Measurements from ENCODE around the gene ZRANB3. TPM values are rescaled to one million over a fixed set of nuclear protein-coding genes. Genes with fewer than 3 reads are reported as not detected.

The ZRANB3 gene
- total and polyA plus RNA-seq, 2 donors (not counting 3 experiments of a cell fraction or from before 2014, with no cell fraction given), result 2.2 to 6.0 TPM

DNA sequence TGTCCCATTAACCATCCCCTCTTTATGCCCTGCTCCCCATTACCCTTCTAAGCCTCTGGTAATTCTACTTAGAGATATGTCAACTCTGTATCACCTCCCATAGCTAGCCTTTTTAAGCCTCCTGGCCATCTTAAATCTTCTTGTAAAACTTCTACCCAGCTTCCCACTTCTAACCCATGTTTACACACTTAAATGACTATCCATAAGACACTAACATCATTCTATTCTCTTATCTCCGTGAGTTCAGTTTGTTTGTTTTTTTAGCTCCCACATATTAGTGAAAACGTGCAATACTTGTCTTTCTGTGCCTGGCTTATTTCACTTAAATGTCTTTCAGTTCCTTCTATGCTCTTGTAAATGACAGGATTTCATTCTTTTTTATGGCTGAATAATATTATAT lies 436.5 kb downstream of the ZRANB3 start:
- Histone ChIP-seq H3K36me3 (ENCODE audit: control insufficient read depth in 2 of 2, extremely low read depth in 1 of 2, insufficient read depth in 2 of 2, low read length in 2 of 2) (peaks cover 2 to 13% of the 10 kb centered on the region in 2 experiments), H3K27ac (ENCODE audit: insufficient read depth, low read depth, low read length) (no peak overlapping the region), H3K9me1 (replicated peaks; ENCODE audit: control insufficient read depth, extremely low read depth, insufficient read depth, low read length) (no peaks in the 10 kb centered on the region), H3K9me3 (replicated peaks; ENCODE audit: control insufficient read depth, insufficient read depth, low read length) (no peaks in the 10 kb centered on the region), H3K4me1 (ENCODE audit: control insufficient read depth, extremely low read depth, insufficient read depth, low read length) (no peaks in the 10 kb centered on the region), H3K27me3 (ENCODE audit: control insufficient read depth in 2 of 2, insufficient read depth in 2 of 2, low read length in 2 of 2) (no peaks in the 10 kb centered on the region), H3K79me2 (ENCODE audit: control insufficient read depth, insufficient read depth, low read length) (peaks cover 4% of the 10 kb centered on the region), H3K4me3 (replicated peaks in 1 of 3; ENCODE audit: insufficient read depth in 1 of 3, low read depth in 1 of 3, low read length in 3 of 3) (no peak overlapping the region), H3K4me2 (ENCODE audit: insufficient read depth, low read length) (no peak overlapping the region), H3K9ac (replicated peaks; ENCODE audit: extremely low read depth, insufficient read depth, low read length) (no peak overlapping the region), H2AFZ (ENCODE audit: low read depth, low read length) (no peak overlapping the region), H4K20me1 (replicated peaks; ENCODE audit: control insufficient read depth, extremely low read depth, insufficient read depth, low read length) (no peaks in the 10 kb centered on the region)
- dilution Hi-C loops (cut with MboI; ENCODE audit: extremely low pct_ligation_motif_present, low sequenced_read_pairs) (no loop called here), intact Hi-C loops (cut with micrococcal nuclease) (no loop called here)
- BruUV-seq (replicated peaks), result no TSS peak
- ChIA-PET CTCF (no interaction called here), POLR2A (no interaction called here)
- DNase-seq (ENCODE audit: low read depth, low spot score) (no peak), FAIRE-seq (no peak)
- TF ChIP-seq, protein P1, sequence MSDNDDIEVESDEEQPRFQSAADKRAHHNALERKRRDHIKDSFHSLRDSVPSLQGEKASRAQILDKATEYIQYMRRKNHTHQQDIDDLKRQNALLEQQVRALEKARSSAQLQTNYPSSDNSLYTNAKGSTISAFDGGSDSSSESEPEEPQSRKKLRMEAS (IDR thresholded peaks at IDR 0.05; ENCODE audit: insufficient read depth, insufficient read length), result no peak
- no peak for TF ChIP-seq POLR2A (IDR thresholded peaks at IDR 0.05; ENCODE audit: low read depth, low read length)
- no peak for TF ChIP-seq EZH2 (IDR thresholded peaks at IDR 0.05; ENCODE audit: borderline replicate concordance, low read depth, low read length, severe bottlenecking)
- TF ChIP-seq MYC (IDR thresholded peaks at IDR 0.05; ENCODE audit: low read depth, low read length), result no peak
- TF ChIP-seq POLR2AphosphoS5 (IDR thresholded peaks at IDR 0.05; ENCODE audit: insufficient read depth, low read depth, low read length), result no peak
- TF ChIP-seq GATA2 (IDR thresholded peaks at IDR 0.05; ENCODE audit: insufficient read depth, insufficient read length, low read depth, low read length), result no peak
- TF ChIP-seq, protein P2, sequence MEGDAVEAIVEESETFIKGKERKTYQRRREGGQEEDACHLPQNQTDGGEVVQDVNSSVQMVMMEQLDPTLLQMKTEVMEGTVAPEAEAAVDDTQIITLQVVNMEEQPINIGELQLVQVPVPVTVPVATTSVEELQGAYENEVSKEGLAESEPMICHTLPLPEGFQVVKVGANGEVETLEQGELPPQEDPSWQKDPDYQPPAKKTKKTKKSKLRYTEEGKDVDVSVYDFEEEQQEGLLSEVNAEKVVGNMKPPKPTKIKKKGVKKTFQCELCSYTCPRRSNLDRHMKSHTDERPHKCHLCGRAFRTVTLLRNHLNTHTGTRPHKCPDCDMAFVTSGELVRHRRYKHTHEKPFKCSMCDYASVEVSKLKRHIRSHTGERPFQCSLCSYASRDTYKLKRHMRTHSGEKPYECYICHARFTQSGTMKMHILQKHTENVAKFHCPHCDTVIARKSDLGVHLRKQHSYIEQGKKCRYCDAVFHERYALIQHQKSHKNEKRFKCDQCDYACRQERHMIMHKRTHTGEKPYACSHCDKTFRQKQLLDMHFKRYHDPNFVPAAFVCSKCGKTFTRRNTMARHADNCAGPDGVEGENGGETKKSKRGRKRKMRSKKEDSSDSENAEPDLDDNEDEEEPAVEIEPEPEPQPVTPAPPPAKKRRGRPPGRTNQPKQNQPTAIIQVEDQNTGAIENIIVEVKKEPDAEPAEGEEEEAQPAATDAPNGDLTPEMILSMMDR (IDR thresholded peaks at IDR 0.05; ENCODE audit: extremely low read depth in 1 of 2, insufficient read depth in 1 of 2, low read depth in 1 of 2, low read length in 2 of 2), result no peak
- TF ChIP-seq JUN (IDR thresholded peaks at IDR 0.05; ENCODE audit: borderline replicate concordance, insufficient read depth, insufficient read length, low read depth), result no peak
- TF ChIP-seq FOS (IDR thresholded peaks at IDR 0.05; ENCODE audit: borderline replicate concordance, insufficient read depth, low read length), result no peak

Data from endothelial cell of umbilical vein (primary cell).